SU-DHL-6 (cell line): ENCODE measurements around the gene PTCD1.

Experiments
- CTCF ChIP-seq: fragments of 200-600 bp; sonication (generic); IDR thresholded peaks from one replicate; pipeline ENCODE4 v1.5.1; 2017; ENCODE audit warnings: antibody characterized with exemption, mild to moderate bottlenecking, low read length, moderate library complexity; ENCODE audit not compliant: insufficient read depth, poor library complexity, severe bottlenecking
- EZH2phosphoT487 ChIP-seq: fragments of 200-600 bp; sonication (generic), shearing (Covaris generic); conservative IDR thresholded peaks from 2 replicates; pipeline ENCODE4 v1.6.1; 2018; ENCODE audit warnings: mild to moderate bottlenecking, antibody characterized with exemption, low read length, moderate library complexity, mixed read lengths

GRCh38 chr7:99457050-99457649, 18.6 kb upstream of the PTCD1 start:
- TF ChIP-seq CTCF (no peak), EZH2phosphoT487 (no peak)
